Neuronal stem cell (in vitro differentiated cells): ENCODE measurements around the gene HMX3.
A peak's percentile ranks its signal among the peaks of the same experiment; 100 is the strongest.

Experiments used
- DNase-seq: peaks from one replicate; pipeline ENCODE4 v3.0.0-alpha.2; 2013; ENCODE audit warnings: low spot score
- H2AFZ ChIP-seq: one replicate; pipeline ENCODE4 v1.6.1; 2013; ENCODE audit warnings: mild to moderate bottlenecking, low read length, inconsistent platforms
- H2AK5ac ChIP-seq: 2 replicates; pipeline ENCODE4 v1.6.1; 2013; ENCODE audit warnings: low read depth, mild to moderate bottlenecking, inconsistent platforms, low read length, moderate library complexity, mixed read lengths
- H2BK120ac ChIP-seq: 2 replicates; pipeline ENCODE4 v1.6.1; 2013; ENCODE audit warnings: low read depth, mild to moderate bottlenecking, inconsistent platforms, low read length, moderate library complexity, mixed read lengths
- H2BK12ac ChIP-seq: one replicate; pipeline ENCODE4 v1.6.1; 2013; ENCODE audit warnings: low read length, inconsistent platforms
- H2BK15ac ChIP-seq: 2 replicates; pipeline ENCODE4 v1.6.1; 2013; ENCODE audit warnings: mild to moderate bottlenecking, low read length, inconsistent platforms, mixed read lengths
- H2BK5ac ChIP-seq: one replicate; pipeline ENCODE4 v1.6.1; 2013; ENCODE audit warnings: inconsistent platforms, mild to moderate bottlenecking, low read length, moderate library complexity
- H3K14ac ChIP-seq: one replicate; pipeline ENCODE4 v1.6.1; 2013; ENCODE audit warnings: low read length, inconsistent platforms
- H3K18ac ChIP-seq: 2 replicates; pipeline ENCODE4 v1.6.1; 2013; ENCODE audit warnings: low read length, inconsistent platforms
- H3K23ac ChIP-seq: 2 replicates; pipeline ENCODE4 v1.6.1; 2013; ENCODE audit warnings: low read depth, mild to moderate bottlenecking, mixed read lengths, low read length, inconsistent platforms; ENCODE audit not compliant: poor library complexity
- H3K27ac ChIP-seq: replicated peaks from 3 replicates; pipeline ENCODE4 v1.5.1; 2013; ENCODE audit warnings: low read length, inconsistent platforms
- H3K27me3 ChIP-seq, 3 experiments: 2 replicates each; pipeline ENCODE4 v1.6.1; 2013; ENCODE audit warnings: low read length in 3 of 3, mild to moderate bottlenecking in 2 of 3, inconsistent platforms in 1 of 3, low read depth in 1 of 3, mixed read lengths in 1 of 3, moderate library complexity in 1 of 3; ENCODE audit not compliant: control insufficient read depth in 3 of 3, insufficient read depth in 3 of 3
- H3K36me3 ChIP-seq, 2 donors: replicated peaks in 1 of 2; 2 replicates each; pipeline ENCODE4 v1.6.1; 2013; ENCODE audit warnings: low read length in 2 of 2; ENCODE audit not compliant: control insufficient read depth in 2 of 2, insufficient read depth in 2 of 2
- H3K4ac ChIP-seq: 2 replicates; pipeline ENCODE4 v1.6.1; 2013; ENCODE audit warnings: inconsistent platforms, mild to moderate bottlenecking, low read length, moderate library complexity
- H3K4me1 ChIP-seq, 2 donors: 1 replicate in 1 of 2; 2 replicates in 1 of 2; pipeline ENCODE4 v1.6.1; 2013; ENCODE audit warnings: low read length in 2 of 2, low read depth in 1 of 2; ENCODE audit not compliant: control insufficient read depth in 2 of 2, insufficient read depth in 1 of 2
- H3K4me2 ChIP-seq: one replicate; pipeline ENCODE4 v1.6.1; 2013; ENCODE audit warnings: mild to moderate bottlenecking, low read length, inconsistent platforms; ENCODE audit not compliant: insufficient read depth, poor library complexity, severe bottlenecking
- H3K4me3 ChIP-seq, 2 donors: 2 replicates each; pipeline ENCODE4 v1.5.1; 2013; ENCODE audit warnings: low read length in 2 of 2, mild to moderate bottlenecking in 2 of 2, inconsistent platforms in 1 of 2, moderate library complexity in 1 of 2
- H3K79me1 ChIP-seq: one replicate; pipeline ENCODE4 v1.6.1; 2013; ENCODE audit warnings: low read depth, mild to moderate bottlenecking, inconsistent platforms, low read length, moderate library complexity
- H3K9ac ChIP-seq: one replicate; pipeline ENCODE4 v1.6.1; 2013; ENCODE audit warnings: mild to moderate bottlenecking, low read depth, low read length, inconsistent platforms; ENCODE audit not compliant: poor library complexity
- H3K9me3 ChIP-seq, 2 donors: replicated peaks in 1 of 2; 2 replicates each; pipeline versions ENCODE3 to v1.6.1; 2013; ENCODE audit warnings: low read length in 2 of 2, mild to moderate bottlenecking in 2 of 2, inconsistent platforms in 1 of 2, low read depth in 1 of 2, mixed read lengths in 1 of 2, moderate library complexity in 1 of 2; ENCODE audit not compliant: control insufficient read depth in 2 of 2, insufficient read depth in 1 of 2
- H4K8ac ChIP-seq: one replicate; pipeline ENCODE4 v1.6.1; 2013; ENCODE audit warnings: low read depth, mild to moderate bottlenecking, inconsistent platforms, low read length, moderate library complexity
- H4K91ac ChIP-seq: one replicate; pipeline ENCODE4 v1.6.1; 2013; ENCODE audit warnings: low read length, low read depth, mild to moderate bottlenecking, inconsistent platforms; ENCODE audit not compliant: poor library complexity
- whole genome bisulfite sequencing, 2 donors: extraction: QIAGEN DNeasy Blood & Tissue Kit; methylation state at CpG; one replicate each; pipeline ENCODE4 v1.1.7; 2013; ENCODE audit warnings: missing lambda C conversion rate in 2 of 2, mixed read lengths in 1 of 2; ENCODE audit not compliant: insufficient read length in 2 of 2, insufficient replicate concordance in 1 of 2; ENCODE audit errors: extremely low coverage in 2 of 2; 5-methylcytosine and 5-hydroxymethylcytosine counted together

The HMX3 gene

DNA sequence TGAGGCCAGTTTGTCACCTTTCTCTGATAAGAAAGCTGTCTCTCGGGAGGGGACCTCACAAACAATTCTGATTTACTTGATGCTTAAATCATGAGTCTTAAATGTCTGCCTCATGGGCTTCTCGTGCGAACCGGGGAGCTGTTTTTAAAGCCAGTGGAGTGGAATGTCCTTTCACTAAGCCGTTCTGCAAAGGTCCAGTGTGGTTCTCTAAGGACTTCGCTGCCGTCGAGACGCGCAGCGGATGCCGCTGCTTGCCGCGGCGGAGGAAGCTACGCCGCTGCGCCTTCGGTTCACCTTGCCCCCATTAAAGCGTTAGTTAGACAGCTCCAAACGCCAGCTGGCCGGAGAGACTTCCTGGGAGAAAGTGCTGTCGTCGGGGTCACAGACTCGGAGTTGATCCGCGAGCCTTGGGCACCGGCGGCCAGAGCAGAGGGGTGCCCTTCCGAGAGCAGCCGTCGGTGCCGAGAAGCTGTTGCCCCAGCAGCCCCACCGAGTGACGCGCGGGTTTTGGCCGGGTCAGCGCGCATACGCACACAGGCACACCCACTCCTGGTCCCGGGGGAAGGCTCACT lies 1.3 kb upstream of the HMX3 start:
- Histone ChIP-seq H3K27me3 (peaks cover 44 to 95% (median 82%) of the 10 kb centered on the region in 3 experiments), H3K36me3 (no peaks in the 10 kb centered on the region), H2AFZ (no peak overlapping the region), H2BK5ac (no peak overlapping the region), H3K18ac (peak overlapping the region; percentile 71), H2BK12ac (no peak overlapping the region), H4K8ac (no peak overlapping the region), H3K4me2 (no peak overlapping the region), H3K4me3 (no peak overlapping the region), H2BK15ac (peak overlapping the region; percentile 30), H3K23ac (peak overlapping the region; percentile 57), H2BK120ac (peak overlapping the region; percentile 40), H3K4me1 (peaks cover 6 to 10% of the 10 kb centered on the region in 2 donors), H4K91ac (no peak overlapping the region), H3K9me3 (no peaks in the 10 kb centered on the region), H3K4ac (no peak overlapping the region), H2AK5ac (peak overlapping the region; percentile 49), H3K79me1 (no peaks in the 10 kb centered on the region), H3K9ac (no peak overlapping the region), H3K14ac (no peak overlapping the region), H3K27ac (no peak overlapping the region)
- no CpG with 5 or more reads among the region's 42 CpGs for WGBS, 2 donors
- no peak for DNase-seq

GRCh38 chr10:123134915-123135414 lies 805 bp upstream of the HMX3 start:
- Histone ChIP-seq H3K27me3 (peaks cover 44 to 96% (median 88%) of the 10 kb centered on the region in 3 experiments), H4K8ac (no peak overlapping the region), H3K9me3 (no peaks in the 10 kb centered on the region), H2BK5ac (no peak overlapping the region), H2BK120ac (no peak overlapping the region), H3K23ac (peak overlapping the region; percentile 57), H3K14ac (no peak overlapping the region), H3K79me1 (no peaks in the 10 kb centered on the region), H2BK12ac (no peak overlapping the region), H3K4ac (no peak overlapping the region), H3K9ac (no peak overlapping the region), H3K27ac (no peak overlapping the region), H3K4me3 (no peak overlapping the region), H2AK5ac (peak overlapping the region; percentile 49), H2BK15ac (peak overlapping the region; percentile 30), H3K4me1 (peaks cover 11 to 12% of the 10 kb centered on the region in 2 donors), H3K4me2 (peak overlapping the region; percentile 65), H3K36me3 (no peaks in the 10 kb centered on the region), H3K18ac (peak overlapping the region; percentile 71), H2AFZ (peak overlapping the region; percentile 85), H4K91ac (no peak overlapping the region)
- no CpG with 5 or more reads among the region's 46 CpGs for WGBS, 2 donors
- DNase-seq = no peak

- Histone ChIP-seq H3K79me1 (no peaks in the 10 kb centered on the region), H3K4me1 (peaks cover 11 to 13% of the 10 kb centered on the region in 2 donors), H3K14ac (no peak overlapping the region), H2BK12ac (no peak overlapping the region), H3K4me2 (peak overlapping the region; percentile 65), H3K27me3 (peaks cover 51 to 98% (median 97%) of the 10 kb centered on the region in 3 experiments), H3K23ac (peak overlapping the region; percentile 86), H2AFZ (peak overlapping the region; percentile 85), H3K36me3 (no peaks in the 10 kb centered on the region), H3K4ac (peak overlapping the region; percentile 42), H3K27ac (no peak overlapping the region), H2BK120ac (no peak overlapping the region), H2AK5ac (peak overlapping the region; percentile 29), H2BK5ac (no peak overlapping the region), H3K4me3 (no peak overlapping the region), H4K8ac (no peak overlapping the region), H2BK15ac (peak overlapping the region; percentile 41), H3K18ac (peak overlapping the region; percentile 80), H3K9me3 (peaks cover 0 to 2% of the 10 kb centered on the region in 2 donors), H4K91ac (no peak overlapping the region), H3K9ac (no peak overlapping the region)
- WGBS, 2 donors = no CpG with 5 or more reads among the region's 59 CpGs
- no peak for DNase-seq
These were observed 543 bp downstream of the HMX3 start for GRCh38 chr10:123136221-123136805.
